IMR-90 (cell line): ENCODE results near the gene PCDHA12. TPM values are rescaled to one million over a fixed set of nuclear protein-coding genes. Genes with fewer than 3 reads are reported as not detected.

Experiments used
- ATAC-seq: fragments of 200-7000 bp; cut with Tn5 transposase; 2 replicates; pipeline ENCODE4 v1.9.1; 2020; ENCODE audit warnings: low read depth, mild to moderate bottlenecking, moderate library complexity
- Bru-seq: library from RNA; stranded (reverse); fragments of 400-500 nt; gene quantifications from one replicate; lab custom pipeline; 2021; lab: Mats Ljungman, UMichigan
- BruChase-seq, 2 experiments: library from RNA; stranded (reverse); fragments of 400-500 nt; gene quantifications; one replicate each; lab custom pipeline; 2021; lab: Mats Ljungman, UMichigan
- BruUV-seq: library from RNA; stranded (reverse); fragments of 400-500 nt; replicated peaks from 2 replicates; lab custom pipeline; 2021; lab: Mats Ljungman, UMichigan
- CTCF ChIA-PET: fragments of 300-600 bp; formaldehyde crosslinking; extraction: SDS; loops from one replicate; lab custom pipeline; 2021; ENCODE audit warnings: antibody characterized with exemption; lab: Yijun Ruan, JAX
- POLR2A ChIA-PET: fragments of 300-600 bp; sonication (Branson Sonifier 250); formaldehyde crosslinking; loops from one replicate; lab custom pipeline; 2022; ENCODE audit warnings: antibody characterized with exemption; ENCODE audit not compliant: unreplicated experiment; lab: Charles Lee
- DNase-seq: peaks from one replicate; pipeline ENCODE4 v3.0.0; 2013
- H2AFZ ChIP-seq: replicated peaks from 2 replicates; pipeline ENCODE3; 2013; ENCODE audit warnings: low read length, mild to moderate bottlenecking; ENCODE audit not compliant: poor library complexity
- H2AK5ac ChIP-seq: 2 replicates; pipeline ENCODE4 v1.6.1; 2013; ENCODE audit warnings: low read depth, low read length, inconsistent platforms
- H2AK9ac ChIP-seq: replicated peaks from 2 replicates; pipeline ENCODE3; 2013; ENCODE audit warnings: mild to moderate bottlenecking, low read depth, low read length, moderate library complexity; ENCODE audit not compliant: poor library complexity
- H2BK120ac ChIP-seq: 2 replicates; pipeline ENCODE4 v1.6.1; 2013; ENCODE audit warnings: low read depth, low read length, inconsistent platforms
- H2BK15ac ChIP-seq: 3 replicates; pipeline ENCODE4 v1.6.1; 2013; ENCODE audit warnings: low read depth, low read length, inconsistent platforms
- H2BK20ac ChIP-seq: 2 replicates; pipeline ENCODE4 v1.6.1; 2013; ENCODE audit warnings: low read depth, mild to moderate bottlenecking, inconsistent platforms, low read length, moderate library complexity
- H2BK5ac ChIP-seq: 2 replicates; pipeline ENCODE4 v1.6.1; 2013; ENCODE audit warnings: mild to moderate bottlenecking, low read depth, low read length, inconsistent platforms; ENCODE audit not compliant: poor library complexity, severe bottlenecking
- H3K14ac ChIP-seq: replicated peaks from 2 replicates; pipeline ENCODE4 v1.6.1; 2013; ENCODE audit warnings: low read depth, low read length, inconsistent platforms
- H3K18ac ChIP-seq: 2 replicates; pipeline ENCODE4 v1.6.1; 2013; ENCODE audit warnings: low read depth, low read length, control low read depth
- H3K23ac ChIP-seq: 2 replicates; pipeline ENCODE4 v1.6.1; 2013; ENCODE audit warnings: low read depth, low read length, inconsistent platforms
- H3K27ac ChIP-seq: 2 replicates; pipeline ENCODE4 v1.5.1; 2013; ENCODE audit warnings: mild to moderate bottlenecking, control low read depth, low read length; ENCODE audit not compliant: insufficient read depth
- H3K27me3 ChIP-seq: 2 replicates; pipeline ENCODE4 v1.6.1; 2013; ENCODE audit warnings: low read length; ENCODE audit not compliant: control insufficient read depth, insufficient read depth
- H3K36me3 ChIP-seq: 2 replicates; pipeline ENCODE4 v1.6.1; 2013; ENCODE audit warnings: low read length, mixed read lengths; ENCODE audit not compliant: control insufficient read depth, insufficient read depth
- H3K4ac ChIP-seq: 2 replicates; pipeline ENCODE4 v1.6.1; 2013; ENCODE audit warnings: low read depth, low read length, inconsistent platforms
- H3K4me1 ChIP-seq: 2 replicates; pipeline ENCODE4 v1.6.1; 2013; ENCODE audit warnings: low read length, mixed read lengths; ENCODE audit not compliant: control insufficient read depth, insufficient read depth
- H3K4me2 ChIP-seq: 2 replicates; pipeline ENCODE4 v1.6.1; 2013; ENCODE audit warnings: low read depth, mild to moderate bottlenecking, control low read depth, low read length, moderate library complexity
- H3K4me3 ChIP-seq: 2 replicates; pipeline ENCODE4 v1.5.1; 2013; ENCODE audit warnings: low read depth, mild to moderate bottlenecking, control low read depth, low read length, moderate library complexity; ENCODE audit not compliant: insufficient read depth
- H3K56ac ChIP-seq: 2 replicates; pipeline ENCODE4 v1.6.1; 2013; ENCODE audit warnings: low read length, inconsistent platforms; ENCODE audit not compliant: insufficient read depth; ENCODE audit errors: extremely low read depth
- H3K79me1 ChIP-seq, 2 experiments: 2 replicates each; pipeline ENCODE4 v1.6.1; 2013; ENCODE audit warnings: low read length in 2 of 2, inconsistent platforms in 1 of 2, low read depth in 1 of 2
- H3K9ac ChIP-seq: 2 replicates; pipeline ENCODE4 v1.6.1; 2013; ENCODE audit warnings: low read depth, low read length, control low read depth
- H3K9me1 ChIP-seq: 2 replicates; pipeline ENCODE4 v1.6.1; 2013; ENCODE audit warnings: low read length, inconsistent platforms; ENCODE audit not compliant: insufficient read depth
- H3K9me3 ChIP-seq: 2 replicates; pipeline ENCODE4 v1.6.1; 2013; ENCODE audit warnings: low read length; ENCODE audit not compliant: control insufficient read depth, insufficient read depth
- H4K20me1 ChIP-seq: 2 replicates; pipeline ENCODE4 v1.6.1; 2013; ENCODE audit warnings: low read length, inconsistent platforms; ENCODE audit not compliant: insufficient read depth
- H4K5ac ChIP-seq: 2 replicates; pipeline ENCODE4 v1.6.1; 2013; ENCODE audit warnings: mild to moderate bottlenecking, low read depth, low read length, control low read depth
- H4K8ac ChIP-seq, 2 experiments: 2 replicates each; pipeline ENCODE4 v1.6.1; 2013; ENCODE audit warnings: low read depth in 2 of 2, low read length in 2 of 2, control low read depth in 1 of 2, inconsistent platforms in 1 of 2
- H4K91ac ChIP-seq: 2 replicates; pipeline ENCODE4 v1.6.1; 2013; ENCODE audit warnings: low read depth, low read length, inconsistent platforms; ENCODE audit not compliant: insufficient read depth
- CEBPB ChIP-seq: IDR thresholded peaks from 2 replicates; pipeline ENCODE4 v1.6.1; 2012; ENCODE audit warnings: low read depth, low read length, improper control_type of control experiment
- MAZ ChIP-seq: IDR thresholded peaks from 2 replicates; pipeline ENCODE4 v1.6.1; 2012; ENCODE audit warnings: low read depth, mild to moderate bottlenecking, low read length, improper control_type of control experiment, moderate library complexity, borderline replicate concordance
- NFE2L2 ChIP-seq: fragments of 150-350 bp; IDR thresholded peaks from 2 replicates; pipeline ENCODE4 v1.6.1; 2016; ENCODE audit warnings: low read depth, mild to moderate bottlenecking, low read length
- POLR2A ChIP-seq: IDR thresholded peaks from 2 replicates; pipeline ENCODE4 v1.6.1; 2012; ENCODE audit warnings: mild to moderate bottlenecking, low read depth, low read length
- RAD21 ChIP-seq: IDR thresholded peaks from 2 replicates; pipeline ENCODE4 v1.6.1; 2012; ENCODE audit warnings: low read length, improper control_type of control experiment
- WGBS, 2 experiments: methylation state at CpG; one replicate each; pipeline versions ENCODE4 v1.1.5 to v1.1.7; 2013; ENCODE audit warnings: missing lambda C conversion rate in 2 of 2; ENCODE audit not compliant: insufficient read length in 1 of 2; ENCODE audit errors: extremely low coverage in 2 of 2; 5-methylcytosine and 5-hydroxymethylcytosine counted together
- dilution Hi-C: fragments of 300-500 bp; cut with HindIII; formaldehyde crosslinking; loops from one replicate; pipeline ENCODE4 v1.14.3; 2018; ENCODE audit warnings: low sequenced_read_pairs; ENCODE audit not compliant: unreplicated experiment
- in situ Hi-C: fragments of 300-500 bp; cut with MboI; formaldehyde crosslinking; loops from 3 replicates; pipeline ENCODE4 v1.14.3; 2019; ENCODE audit warnings: low sequenced_read_pairs, inconsistent platforms, mixed read lengths
- intact Hi-C: fragments of 100-400 bp; cut with micrococcal nuclease; formaldehyde crosslinking; loops from 2 replicates; pipeline ENCODE4 v1.10.0; 2022
- long read RNA-seq: library from polyadenylated mRNA; unstranded; transcript quantifications from one replicate; pipeline ENCODE4 v2.0.0, GENCODE V29; 2021; ENCODE audit not compliant: unreplicated experiment
- polyA plus RNA-seq, 3 experiments: library from polyadenylated mRNA; depleted of rRNA; stranded (reverse); fragments of >200 nt; gene quantifications; 2 replicates each; pipeline ENCODE4 v1.2.3, GENCODE V29; 2012; ENCODE audit warnings: low replicate concordance in 1 of 3
- total RNA-seq: library from RNA; depleted of rRNA; stranded (reverse); fragments of >200 nt; gene quantifications from 2 replicates; pipeline ENCODE4 v1.2.3, GENCODE V29; 2012; rRNA removed

The PCDHA12 gene, protein sequence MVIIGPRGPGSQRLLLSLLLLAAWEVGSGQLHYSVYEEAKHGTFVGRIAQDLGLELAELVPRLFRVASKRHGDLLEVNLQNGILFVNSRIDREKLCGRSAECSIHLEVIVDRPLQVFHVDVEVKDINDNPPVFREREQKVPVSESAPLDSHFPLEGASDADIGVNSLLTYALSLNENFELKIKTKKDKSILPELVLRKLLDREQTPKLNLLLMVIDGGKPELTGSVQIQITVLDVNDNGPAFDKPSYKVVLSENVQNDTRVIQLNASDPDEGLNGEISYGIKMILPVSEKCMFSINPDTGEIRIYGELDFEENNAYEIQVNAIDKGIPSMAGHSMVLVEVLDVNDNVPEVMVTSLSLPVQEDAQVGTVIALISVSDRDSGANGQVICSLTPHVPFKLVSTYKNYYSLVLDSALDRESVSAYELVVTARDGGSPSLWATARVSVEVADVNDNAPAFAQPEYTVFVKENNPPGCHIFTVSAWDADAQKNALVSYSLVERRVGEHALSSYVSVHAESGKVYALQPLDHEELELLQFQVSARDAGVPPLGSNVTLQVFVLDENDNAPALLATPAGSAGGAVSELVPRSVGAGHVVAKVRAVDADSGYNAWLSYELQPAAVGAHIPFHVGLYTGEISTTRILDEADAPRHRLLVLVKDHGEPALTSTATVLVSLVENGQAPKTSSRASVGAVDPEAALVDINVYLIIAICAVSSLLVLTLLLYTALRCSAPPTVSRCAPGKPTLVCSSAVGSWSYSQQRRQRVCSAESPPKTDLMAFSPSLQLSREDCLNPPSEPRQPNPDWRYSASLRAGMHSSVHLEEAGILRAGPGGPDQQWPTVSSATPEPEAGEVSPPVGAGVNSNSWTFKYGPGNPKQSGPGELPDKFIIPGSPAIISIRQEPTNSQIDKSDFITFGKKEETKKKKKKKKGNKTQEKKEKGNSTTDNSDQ
- not detected in 2 replicates for total RNA-seq
- 0.03 TPM in 1 of 2 replicates, not detected in the other for polyA plus RNA-seq (2012; rRNA removed)
- not detected in 2 replicates for polyA plus RNA-seq (2012; cell fraction: cytosol; rRNA removed)
- not detected in 2 replicates for polyA plus RNA-seq (2012; cell fraction: nucleus; rRNA removed; ENCODE audit: low replicate concordance)
- percentile 21 among the genes with signal in this experiment for Bru-seq, nascent RNA
- percentile 20 among the genes with signal in this experiment for BruChase-seq, experiment 1, labeled RNA remaining after a 6-hour chase
- BruChase-seq, experiment 2, labeled RNA remaining after a 2-hour chase: percentile 16 among the genes with signal in this experiment
- long read RNA-seq: 0 reads

DNA sequence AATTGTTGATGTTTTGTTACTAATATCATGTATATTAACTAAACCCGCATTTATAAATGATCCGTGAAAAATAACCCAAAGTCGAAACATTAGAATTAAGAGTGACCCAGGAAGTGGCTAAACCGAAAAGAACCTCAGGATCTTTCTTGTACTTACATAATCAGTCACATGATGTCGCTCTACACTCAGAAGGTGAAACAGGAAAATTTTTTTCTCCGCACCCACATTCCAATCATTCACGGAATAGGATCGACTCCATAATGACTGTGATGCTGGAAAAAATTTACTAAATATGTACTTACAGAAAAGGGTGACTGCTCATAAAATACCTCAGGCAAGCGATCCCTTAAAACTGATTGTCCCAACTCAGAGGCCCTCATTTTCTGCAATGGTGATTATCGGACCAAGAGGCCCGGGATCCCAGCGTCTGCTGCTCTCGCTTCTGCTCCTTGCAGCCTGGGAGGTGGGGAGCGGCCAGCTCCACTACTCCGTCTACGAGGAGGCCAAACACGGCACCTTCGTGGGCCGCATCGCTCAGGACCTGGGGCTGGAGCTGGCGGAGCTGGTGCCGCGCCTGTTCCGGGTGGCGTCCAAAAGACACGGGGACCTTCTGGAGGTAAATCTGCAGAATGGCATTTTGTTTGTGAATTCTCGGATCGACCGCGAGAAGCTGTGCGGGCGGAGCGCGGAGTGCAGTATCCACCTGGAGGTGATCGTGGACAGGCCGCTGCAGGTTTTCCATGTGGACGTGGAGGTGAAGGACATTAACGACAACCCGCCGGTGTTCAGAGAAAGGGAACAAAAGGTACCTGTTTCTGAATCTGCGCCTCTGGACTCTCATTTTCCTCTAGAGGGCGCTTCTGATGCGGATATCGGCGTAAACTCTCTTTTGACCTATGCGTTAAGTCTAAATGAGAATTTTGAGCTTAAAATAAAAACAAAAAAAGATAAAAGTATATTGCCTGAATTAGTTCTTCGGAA is at the start of gene PCDHA12:
PCDHA12 (plus strand) TSS at position 224 of the 981 bp plus-strand sequence; CDS start at position 389, 165 bp downstream.
- Histone ChIP-seq H3K27me3 (no peaks in the 10 kb centered on the region), H3K4me1 (no peaks in the 10 kb centered on the region), H2AFZ (no peak within 1 kb of the TSS), H4K91ac (no peak within 1 kb of the TSS), H3K18ac (no peak within 1 kb of the TSS), H3K56ac (no peak within 1 kb of the TSS), H3K79me1 (no peaks in the 10 kb centered on the region), H2BK120ac (no peak within 1 kb of the TSS), H3K4ac (no peak within 1 kb of the TSS), H3K36me3 (no peaks in the 10 kb centered on the region), H3K9ac (no peak within 1 kb of the TSS), H3K9me1 (no peaks in the 10 kb centered on the region), H4K8ac (no peak within 1 kb of the TSS), H2AK5ac (no peak within 1 kb of the TSS), H3K23ac (no peak within 1 kb of the TSS), H3K27ac (no peak within 1 kb of the TSS), H2BK5ac (no peak within 1 kb of the TSS), H2BK20ac (no peak within 1 kb of the TSS), H3K9me3 (peaks cover 21% of the 10 kb centered on the region), H2AK9ac (no peak within 1 kb of the TSS), H3K14ac (no peak within 1 kb of the TSS), H3K4me3 (no peak within 1 kb of the TSS), H4K5ac (no peak within 1 kb of the TSS), H3K4me2 (no peak within 1 kb of the TSS), H4K20me1 (no peaks in the 10 kb centered on the region), H2BK15ac (no peak within 1 kb of the TSS)
- no peak for TF ChIP-seq NFE2L2
- TF ChIP-seq POLR2A: no peak
- TF ChIP-seq MAZ: no peak
- no peak for TF ChIP-seq CEBPB
- TF ChIP-seq RAD21: no peak
- ATAC-seq (no peak), DNase-seq (no peak)
- BruUV-seq: no TSS peak
- ChIA-PET POLR2A (no interaction called here), CTCF (interaction anchor here (1.4 kb wide), 1 partner anchor 14 kb away, joined by 3 read pairs; no protein-coding TSS in a partner anchor)
- intact Hi-C loops (no loop called here), dilution Hi-C loops (no loop called here), in situ Hi-C loops (no loop called here)
- 19% methylated on average over 14 of the region's 47 CpGs; no CpG with 5 or more reads in 1 of the 2 experiments for WGBS, 2 experiments
